Measurements from ENCODE around the gene OGFRL1. TPM values are rescaled to one million over a fixed set of nuclear protein-coding genes. Genes with fewer than 3 reads are reported as not detected.

Gene OGFRL1
- total RNA-seq, 2 experiments from 2014 or later = 9.1 TPM

GRCh38 chr6:71312089-71312488, 23.5 kb downstream of the OGFRL1 start:
- no peak for TF ChIP-seq CTCF (IDR thresholded peaks at IDR 0.05)
- Histone ChIP-seq H3K36me3 (ENCODE audit: insufficient read depth, low read length) (no peaks in the 10 kb centered on the region), H3K4me1 (ENCODE audit: insufficient read depth, low read length) (no peaks in the 10 kb centered on the region), H3K27ac (ENCODE audit: low read depth in 1 of 2, low read length in 2 of 2) (no peak overlapping the region), H3K27me3 (ENCODE audit: control insufficient read depth in 1 of 2, insufficient read depth in 2 of 2, low read length in 2 of 2) (no peaks in the 10 kb centered on the region), H3K9me3 (ENCODE audit: control insufficient read depth in 1 of 2, insufficient read depth in 1 of 2, low read length in 2 of 2) (no peaks in the 10 kb centered on the region), H3K4me3 (ENCODE audit: low read length) (no peak overlapping the region)
- ATAC-seq (ENCODE audit: poor library complexity) (no peak), DNase-seq (no peak)
- ChIA-PET POLR2A (interaction anchor here (0.7 kb wide), 1 partner anchor 30 kb away, joined by 3 read pairs; no protein-coding TSS in a partner anchor), CTCF (interaction anchor here (0.7 kb wide), 1 partner anchor 12 kb away, joined by 3 read pairs; no protein-coding TSS in a partner anchor)
- H3K27ac Mint-ChIP-seq = no peak overlapping the region
- H3K36me3 Mint-ChIP-seq (ENCODE audit: low read depth) = no peaks in the 10 kb centered on the region
- peaks cover under 1% of the 10 kb centered on the region for H3K9me3 Mint-ChIP-seq
- no peaks in the 10 kb centered on the region for H3K27me3 Mint-ChIP-seq
- H3K4me3 Mint-ChIP-seq = no peak overlapping the region
- H3K4me1 Mint-ChIP-seq (ENCODE audit: low read depth) = no peaks in the 10 kb centered on the region
- intact Hi-C loops (cut with DNase I, micrococcal nuclease) = no loop called here

GRCh38 chr6:71317441-71317840, 28.8 kb downstream of the OGFRL1 start:
- Mint-ChIP-seq H3K36me3 (ENCODE audit: low read depth) (no peaks in the 10 kb centered on the region), H3K9me3 (peaks cover 6% of the 10 kb centered on the region), H3K27ac (no peak overlapping the region), H3K27me3 (no peaks in the 10 kb centered on the region), H3K4me3 (no peak overlapping the region), H3K4me1 (ENCODE audit: low read depth) (no peaks in the 10 kb centered on the region)
- ChIA-PET POLR2A (no interaction called here), CTCF (no interaction called here)
- Histone ChIP-seq H3K36me3 (ENCODE audit: insufficient read depth, low read length) (no peaks in the 10 kb centered on the region), H3K27ac (ENCODE audit: low read depth in 1 of 2, low read length in 2 of 2) (no peak overlapping the region), H3K27me3 (ENCODE audit: control insufficient read depth in 1 of 2, insufficient read depth in 2 of 2, low read length in 2 of 2) (no peaks in the 10 kb centered on the region), H3K4me3 (ENCODE audit: low read length) (no peak overlapping the region), H3K9me3 (ENCODE audit: control insufficient read depth in 1 of 2, insufficient read depth in 1 of 2, low read length in 2 of 2) (no peaks in the 10 kb centered on the region), H3K4me1 (ENCODE audit: insufficient read depth, low read length) (no peaks in the 10 kb centered on the region)
- ATAC-seq (ENCODE audit: poor library complexity) (no peak), DNase-seq (no peak)
- no peak for TF ChIP-seq CTCF (IDR thresholded peaks at IDR 0.05)
- intact Hi-C loops (cut with DNase I, micrococcal nuclease) = no loop called here

DNA sequence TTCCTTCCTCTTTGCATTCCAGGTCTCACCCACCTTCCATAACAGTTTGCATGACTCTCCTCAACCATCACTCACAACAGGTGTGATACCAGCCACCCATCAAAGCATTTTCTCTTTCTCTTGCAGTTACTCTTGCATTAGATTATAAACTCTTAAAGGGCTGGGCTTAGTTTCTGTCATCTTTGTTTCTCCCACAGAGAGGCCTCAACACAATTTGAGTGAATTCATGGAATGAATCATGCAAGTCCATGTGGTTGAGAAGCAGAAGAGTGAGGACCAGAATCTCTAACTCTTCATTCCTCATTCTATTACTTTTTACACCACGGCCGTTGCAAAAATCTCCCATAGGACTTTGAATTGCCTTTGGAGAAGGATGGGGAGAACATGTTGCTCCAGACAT, 31.4 kb downstream of the OGFRL1 start:
- no peaks in the 10 kb centered on the region for H3K36me3 Mint-ChIP-seq (ENCODE audit: low read depth)
- POLR2A ChIA-PET = no interaction called here
- no peaks in the 10 kb centered on the region for H3K4me1 ChIP-seq (ENCODE audit: insufficient read depth, low read length)
- no peak overlapping the region for H3K4me3 ChIP-seq (ENCODE audit: low read length)
- H3K27ac Mint-ChIP-seq = no peak overlapping the region
- no peak overlapping the region for H3K27ac ChIP-seq (ENCODE audit: low read depth in 1 of 2, low read length in 2 of 2)
- H3K4me3 Mint-ChIP-seq = no peak overlapping the region
- no peaks in the 10 kb centered on the region for H3K36me3 ChIP-seq (ENCODE audit: insufficient read depth, low read length)
- DNase-seq (no peak), ATAC-seq (ENCODE audit: poor library complexity) (no peak)
- H3K27me3 ChIP-seq (ENCODE audit: control insufficient read depth in 1 of 2, insufficient read depth in 2 of 2, low read length in 2 of 2) = peaks cover 0 to 4% of the 10 kb centered on the region in 2 experiments
- no peaks in the 10 kb centered on the region for H3K9me3 ChIP-seq (ENCODE audit: control insufficient read depth in 1 of 2, insufficient read depth in 1 of 2, low read length in 2 of 2)
- TF ChIP-seq CTCF (IDR thresholded peaks at IDR 0.05) = no peak
- peaks cover 6% of the 10 kb centered on the region for H3K9me3 Mint-ChIP-seq
- H3K27me3 Mint-ChIP-seq = peaks cover 9% of the 10 kb centered on the region
- intact Hi-C loops (cut with DNase I, micrococcal nuclease) = no loop called here
- H3K4me1 Mint-ChIP-seq (ENCODE audit: low read depth) = no peaks in the 10 kb centered on the region
- CTCF ChIA-PET = no interaction called here

All from CD4-positive, alpha-beta T cell (primary cell).